Measurements from ENCODE around the gene CSHL1. TPM values are rescaled to one million over a fixed set of nuclear protein-coding genes. Genes with fewer than 3 reads are reported as not detected.
A peak's percentile ranks its signal among the peaks of the same experiment; 100 is the strongest.

The CSHL1 gene
- total and polyA plus RNA-seq, 9 of the 15 experiments (the other 6 are each of a cell fraction or from before 2014, with no cell fraction given): not detected

GRCh38 chr17:63942309-63942985 lies 31.4 kb upstream of the CSHL1 start:
- no peak for ATAC-seq
- DNase-seq (ENCODE audit: extremely low read depth in 1 of 4, low spot score in 3 of 4): no peak
- no peak for FAIRE-seq
- no peak overlapping the region for H3K27ac ChIP-seq (ENCODE audit: extremely low read depth, low read depth, low read length)
- in situ Hi-C loops (cut with MboI) (no loop called here), intact Hi-C loops (cut with micrococcal nuclease) (loop anchor here (10.0 kb wide), 1 partner anchor 82 kb away; the partner anchor contains the start of gene ICAM2)
- H3K9ac ChIP-seq (ENCODE audit: insufficient read depth in 1 of 2, low read depth in 2 of 2, low read length in 2 of 2): no peak overlapping the region
- H3K9me3 ChIP-seq (replicated peaks; ENCODE audit: control insufficient read depth, insufficient read depth, low read depth, low read length): no peaks in the 10 kb centered on the region; the same call in 1 of the 2 replicates
- no TSS peak for BruUV-seq (replicated peaks)
- no peak overlapping the region for H2AFZ ChIP-seq (ENCODE audit: low read depth, low read length)
- H3K27me3 ChIP-seq (ENCODE audit: control insufficient read depth in 2 of 2, insufficient read depth in 2 of 2, low read length in 2 of 2): peaks cover 17 to 50% of the 10 kb centered on the region in 2 experiments; a peak in 4 of 5 replicates
- H3K79me2 ChIP-seq (ENCODE audit: control insufficient read depth, insufficient read depth, low read length): no peaks in the 10 kb centered on the region
- ChIA-PET POLR2A (no interaction called here), CTCF (ENCODE audit: low intra/inter-chr PET ratio) (no interaction called here)
- H3K4me1 ChIP-seq (replicated peaks in 1 of 2; ENCODE audit: control insufficient read depth in 2 of 2, insufficient read depth in 2 of 2, low read length in 2 of 2): peaks cover 3 to 40% of the 10 kb centered on the region in 2 experiments; a peak in 3 of 5 replicates
- WGBS (ENCODE audit: insufficient coverage, low coverage, missing lambda C conversion rate): 17% methylated on average over 17 of the region's 21 CpGs
- no peak overlapping the region for H3K4me2 ChIP-seq (ENCODE audit: insufficient read depth, low read length)
- no peaks in the 10 kb centered on the region; the same call in 1 of the 2 replicates for H4K20me1 ChIP-seq (replicated peaks; ENCODE audit: control insufficient read depth, insufficient read depth, low read length)
- TF ChIP-seq MAX (CRISPR knock-in tag; IDR thresholded peaks at IDR 0.05) (0 out of 2 replicates have a peak, but pooled peaks have one; percentile 35), SRSF1 (IDR thresholded peaks at IDR 0.05; ENCODE audit: low read depth, low read length) (no peak), BRD4 (IDR thresholded peaks at IDR 0.05) (no peak), NFE2 (IDR thresholded peaks at IDR 0.05; ENCODE audit: low read depth) (0 out of 2 replicates have a peak, but pooled peaks have one; percentile 9), RBM25 (IDR thresholded peaks at IDR 0.05; ENCODE audit: low read depth, low read length, severe bottlenecking) (peak; percentile 54)
- TF ChIP-seq, protein P1, sequence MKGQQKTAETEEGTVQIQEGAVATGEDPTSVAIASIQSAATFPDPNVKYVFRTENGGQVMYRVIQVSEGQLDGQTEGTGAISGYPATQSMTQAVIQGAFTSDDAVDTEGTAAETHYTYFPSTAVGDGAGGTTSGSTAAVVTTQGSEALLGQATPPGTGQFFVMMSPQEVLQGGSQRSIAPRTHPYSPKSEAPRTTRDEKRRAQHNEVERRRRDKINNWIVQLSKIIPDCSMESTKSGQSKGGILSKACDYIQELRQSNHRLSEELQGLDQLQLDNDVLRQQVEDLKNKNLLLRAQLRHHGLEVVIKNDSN (CRISPR knock-in tag; IDR thresholded peaks at IDR 0.05): no peak
- H3K4me3 ChIP-seq: no peak overlapping the region
- no peaks in the 10 kb centered on the region for H3K9me1 ChIP-seq (ENCODE audit: control insufficient read depth, insufficient read depth, low read length)
- H3K36me3 ChIP-seq (ENCODE audit: control insufficient read depth, insufficient read depth, low read length): no peaks in the 10 kb centered on the region

Measured in K562 (cell line).